Mononuclear cell (primary cell): Measurements from ENCODE around the gene VTCN1. TPM values are rescaled to one million over a fixed set of nuclear protein-coding genes. Genes with fewer than 3 reads are reported as not detected.

ENCODE experiments used
- total RNA-seq: library from RNA; depleted of rRNA; stranded (reverse); fragments of >200 nt; gene quantifications from one replicate; pipeline ENCODE4 v1.2.3, GENCODE V29; 2012

The VTCN1 gene
- total RNA-seq, 1 donor = not detected

Other genes starting within 250 kb of the VTCN1 start
- gene CD101, start 209.2 kb downstream of the VTCN1 start, total RNA-seq = 11.4 TPM
- gene TTF2, start 150.6 kb downstream of the VTCN1 start, total RNA-seq = 31.4 TPM
- gene TRIM45, start 89.2 kb downstream of the VTCN1 start, total RNA-seq = 0.21 TPM
- 48.9 TPM for gene MAN1A2, start 156.5 kb upstream of the VTCN1 start, total RNA-seq